HL-60 (cell line): Measurements from ENCODE around the gene CISD3.

ENCODE experiments used
- POLR2AphosphoS5 ChIP-seq: IDR thresholded peaks from 2 replicates; pipeline ENCODE4 v1.6.1; 2012; ENCODE audit warnings: low read depth
- SPI1 ChIP-seq: IDR thresholded peaks from 2 replicates; pipeline ENCODE4 v1.6.1; 2012; ENCODE audit warnings: low read depth, mild to moderate bottlenecking, borderline replicate concordance
- TF ChIP-seq, protein P1 (sequence below): IDR thresholded peaks from one replicate; pipeline ENCODE4 v1.5.1; 2011; ENCODE audit warnings: low read length, control low read depth, inconsistent platforms; ENCODE audit not compliant: insufficient read depth
- TF ChIP-seq, protein P2 (sequence below): IDR thresholded peaks from 2 replicates; pipeline ENCODE4 v1.6.1; 2012; ENCODE audit warnings: low read depth; ENCODE audit not compliant: insufficient replicate concordance

DNA sequence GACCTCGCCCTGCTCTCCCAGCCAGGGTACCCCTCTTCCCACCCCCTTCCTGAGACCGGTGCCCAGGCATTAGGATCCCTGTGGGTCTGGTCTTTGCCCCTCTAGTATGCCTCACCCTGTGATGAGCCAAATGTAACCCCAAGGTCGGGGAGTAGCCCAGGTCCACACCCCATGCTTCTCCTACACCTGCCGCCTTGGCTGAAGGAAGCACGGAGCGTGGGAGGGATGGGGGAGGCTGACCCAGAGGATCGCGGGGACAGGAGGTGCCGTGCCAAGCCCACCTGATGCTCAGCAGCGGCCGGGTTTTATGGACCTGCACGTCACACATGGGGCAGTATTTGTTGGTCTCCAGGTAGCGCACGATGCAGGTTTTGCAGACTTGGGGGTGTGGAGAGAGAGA lies 9.2 kb downstream of the CISD3 start:
- TF ChIP-seq, protein P1, sequence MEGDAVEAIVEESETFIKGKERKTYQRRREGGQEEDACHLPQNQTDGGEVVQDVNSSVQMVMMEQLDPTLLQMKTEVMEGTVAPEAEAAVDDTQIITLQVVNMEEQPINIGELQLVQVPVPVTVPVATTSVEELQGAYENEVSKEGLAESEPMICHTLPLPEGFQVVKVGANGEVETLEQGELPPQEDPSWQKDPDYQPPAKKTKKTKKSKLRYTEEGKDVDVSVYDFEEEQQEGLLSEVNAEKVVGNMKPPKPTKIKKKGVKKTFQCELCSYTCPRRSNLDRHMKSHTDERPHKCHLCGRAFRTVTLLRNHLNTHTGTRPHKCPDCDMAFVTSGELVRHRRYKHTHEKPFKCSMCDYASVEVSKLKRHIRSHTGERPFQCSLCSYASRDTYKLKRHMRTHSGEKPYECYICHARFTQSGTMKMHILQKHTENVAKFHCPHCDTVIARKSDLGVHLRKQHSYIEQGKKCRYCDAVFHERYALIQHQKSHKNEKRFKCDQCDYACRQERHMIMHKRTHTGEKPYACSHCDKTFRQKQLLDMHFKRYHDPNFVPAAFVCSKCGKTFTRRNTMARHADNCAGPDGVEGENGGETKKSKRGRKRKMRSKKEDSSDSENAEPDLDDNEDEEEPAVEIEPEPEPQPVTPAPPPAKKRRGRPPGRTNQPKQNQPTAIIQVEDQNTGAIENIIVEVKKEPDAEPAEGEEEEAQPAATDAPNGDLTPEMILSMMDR: no peak
- TF ChIP-seq, protein P2, sequence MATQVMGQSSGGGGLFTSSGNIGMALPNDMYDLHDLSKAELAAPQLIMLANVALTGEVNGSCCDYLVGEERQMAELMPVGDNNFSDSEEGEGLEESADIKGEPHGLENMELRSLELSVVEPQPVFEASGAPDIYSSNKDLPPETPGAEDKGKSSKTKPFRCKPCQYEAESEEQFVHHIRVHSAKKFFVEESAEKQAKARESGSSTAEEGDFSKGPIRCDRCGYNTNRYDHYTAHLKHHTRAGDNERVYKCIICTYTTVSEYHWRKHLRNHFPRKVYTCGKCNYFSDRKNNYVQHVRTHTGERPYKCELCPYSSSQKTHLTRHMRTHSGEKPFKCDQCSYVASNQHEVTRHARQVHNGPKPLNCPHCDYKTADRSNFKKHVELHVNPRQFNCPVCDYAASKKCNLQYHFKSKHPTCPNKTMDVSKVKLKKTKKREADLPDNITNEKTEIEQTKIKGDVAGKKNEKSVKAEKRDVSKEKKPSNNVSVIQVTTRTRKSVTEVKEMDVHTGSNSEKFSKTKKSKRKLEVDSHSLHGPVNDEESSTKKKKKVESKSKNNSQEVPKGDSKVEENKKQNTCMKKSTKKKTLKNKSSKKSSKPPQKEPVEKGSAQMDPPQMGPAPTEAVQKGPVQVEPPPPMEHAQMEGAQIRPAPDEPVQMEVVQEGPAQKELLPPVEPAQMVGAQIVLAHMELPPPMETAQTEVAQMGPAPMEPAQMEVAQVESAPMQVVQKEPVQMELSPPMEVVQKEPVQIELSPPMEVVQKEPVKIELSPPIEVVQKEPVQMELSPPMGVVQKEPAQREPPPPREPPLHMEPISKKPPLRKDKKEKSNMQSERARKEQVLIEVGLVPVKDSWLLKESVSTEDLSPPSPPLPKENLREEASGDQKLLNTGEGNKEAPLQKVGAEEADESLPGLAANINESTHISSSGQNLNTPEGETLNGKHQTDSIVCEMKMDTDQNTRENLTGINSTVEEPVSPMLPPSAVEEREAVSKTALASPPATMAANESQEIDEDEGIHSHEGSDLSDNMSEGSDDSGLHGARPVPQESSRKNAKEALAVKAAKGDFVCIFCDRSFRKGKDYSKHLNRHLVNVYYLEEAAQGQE: no peak
- TF ChIP-seq POLR2AphosphoS5 (no peak), SPI1 (no peak)
